Activated CD4-positive, CD25-positive, alpha-beta regulatory T cell (primary cell): ENCODE results near the gene NPIPA3.
"Not testable (repeated sequence)": the region's sequence is repeated elsewhere in the genome, so short reads cannot be mapped to it uniquely, and the experiment has no call there.

Experiments used
- DNase-seq, 4 experiments: peaks; one replicate each; lab custom pipeline; 2025; lab: John Stamatoyannopoulos, UW

NPIPA3 gene

GRCh38 chr16:14742273-14743128, 39.3 kb downstream of the NPIPA3 start, which contains the start of gene NPIPA2:
NPIPA2 (plus strand) TSS chr16:14742533; CDS start chr16:14748066, 5,533 bp downstream.
- not testable (repeated sequence) for DNase-seq

GRCh38 chr16:14773654-14774053, 70.4 kb downstream of the NPIPA3 start:
- not testable (repeated sequence) for DNase-seq

GRCh38 chr16:14775624-14776023, 72.4 kb downstream of the NPIPA3 start:
- DNase-seq: not testable (repeated sequence)
